ENCODE data around the gene GPR108. TPM values are rescaled to one million over a fixed set of nuclear protein-coding genes. Genes with fewer than 3 reads are reported as not detected.

GPR108 gene
- total and polyA plus RNA-seq, 2 of the 8 experiments (the other 6 are each of a cell fraction or from before 2014, with no cell fraction given): 34.9 to 46.0 TPM

- CTCF ChIA-PET (ENCODE audit: partially characterized antibody): interaction anchor here (0.8 to 2.5 kb wide), 10 partner anchors 10 to 164 kb away, joined by 3 to 14 read pairs (median 3); partner anchors contain the start of genes GPR108 and TRIP10
- H3K14ac ChIP-seq (ENCODE audit: insufficient read length): no peak within 1 kb of the TSS
- peaks cover 12% of the 10 kb centered on the region; the same call in 1 of the 2 replicates for H3K23me2 ChIP-seq (ENCODE audit: low read depth, low read length)
- peak within 1 kb of the TSS; percentile 32; the same call in 1 of the 2 replicates for H3K18ac ChIP-seq (ENCODE audit: extremely low read depth, low read length)
- H3K9ac ChIP-seq (replicated peaks in 1 of 4; ENCODE audit: extremely low read depth in 1 of 4, low read depth in 3 of 4, low read length in 3 of 4): no peak within 1 kb of the TSS
- H3K9me3 ChIP-seq (ENCODE audit: insufficient read depth in 2 of 2, low read depth in 1 of 2, low read length in 1 of 2): peaks cover 0 to 6% of the 10 kb centered on the region in 2 experiments; a peak in 2 of 4 replicates
- no peaks in the 10 kb centered on the region for H3K79me1 ChIP-seq (ENCODE audit: low read depth, low read length)
- no peak within 1 kb of the TSS for H2BK20ac ChIP-seq (ENCODE audit: low read length)
- peak within 1 kb of the TSS; percentile 69 for H3K4ac ChIP-seq (replicated peaks; ENCODE audit: insufficient read length, low read depth, low read length)
- peak within 1 kb of the TSS; percentile 45; the same call in 1 of the 2 replicates for H4K8ac ChIP-seq (ENCODE audit: extremely low read depth, insufficient read depth, low read length)
- no peak within 1 kb of the TSS for H3K27ac ChIP-seq (ENCODE audit: low read depth, low read length)
- no peaks in the 10 kb centered on the region for H3K79me2 ChIP-seq (ENCODE audit: control insufficient read depth in 1 of 2, insufficient read depth in 2 of 2, low read length in 2 of 2)
- no peak within 1 kb of the TSS for H3K23ac ChIP-seq (ENCODE audit: insufficient read length)
- H4K91ac ChIP-seq (replicated peaks; ENCODE audit: insufficient read length, low read length): peak within 1 kb of the TSS; percentile 74
- peak within 1 kb of the TSS; percentile 56; the same call in 1 of the 2 replicates for H2BK5ac ChIP-seq (ENCODE audit: low read depth, low read length)
- 0 out of 2 replicates have a peak within 1 kb of the TSS, but pooled peaks have one; percentile 46 for H2BK15ac ChIP-seq (ENCODE audit: low read length)
- H3K4me2 ChIP-seq (ENCODE audit: insufficient read depth in 1 of 2, low read depth in 2 of 2, low read length in 2 of 2): no peak within 1 kb of the TSS
- H2BK12ac ChIP-seq (ENCODE audit: low read depth, low read length): peak within 1 kb of the TSS; percentile 27; the same call in 1 of the 2 replicates
- no peak within 1 kb of the TSS for H4K5ac ChIP-seq (ENCODE audit: insufficient read length, low read depth, low read length)
- no peak within 1 kb of the TSS for H2BK120ac ChIP-seq (replicated peaks; ENCODE audit: low read depth, low read length)
- H2AFZ ChIP-seq (ENCODE audit: low read length): peak within 1 kb of the TSS; percentile 13; the same call in 1 of the 2 replicates
- H3K56ac ChIP-seq (replicated peaks; ENCODE audit: insufficient read length, low read depth, low read length): no peak within 1 kb of the TSS
- FAIRE-seq: no peak
- 85% methylated on average over 18 of the region's 25 CpGs; no CpG with 5 or more reads in 1 of the 2 experiments for WGBS, 2 experiments (ENCODE audit: extremely low coverage in 1 of 2, insufficient coverage in 1 of 2, insufficient read length in 1 of 2, insufficient replicate concordance in 2 of 2, low coverage in 1 of 2, low lambda C conversion rate in 2 of 2, missing lambda C conversion rate in 1 of 2)
- H2AK5ac ChIP-seq (ENCODE audit: low read depth, low read length): no peak within 1 kb of the TSS
- H3K27me3 ChIP-seq (replicated peaks in 1 of 4; ENCODE audit: control insufficient read depth in 3 of 4, extremely low read depth in 1 of 4, insufficient read depth in 3 of 4, low read length in 3 of 4): no peaks in the 10 kb centered on the region
- no peak within 1 kb of the TSS for H3K4me3 ChIP-seq (ENCODE audit: extremely low read depth in 1 of 4, insufficient read depth in 2 of 4, low read depth in 3 of 4, low read length in 4 of 4)
- POLR2A ChIA-PET (ENCODE audit: partially characterized antibody): interaction anchor here (0.6 to 1.1 kb wide), 5 partner anchors 8 to 415 kb away, joined by 3 to 4 read pairs (median 3); partner anchors contain the start of gene GPR108
- H4K20me1 ChIP-seq (replicated peaks in 1 of 2; ENCODE audit: control insufficient read depth in 1 of 2, insufficient read depth in 2 of 2, low read length in 2 of 2): no peaks in the 10 kb centered on the region
- no peak for DNase-seq (ENCODE audit: low read depth in 1 of 2, low spot score in 2 of 2)
- peaks cover 0 to 13% (median 2%) of the 10 kb centered on the region in 4 experiments; a peak in 3 of 7 replicates for H3K4me1 ChIP-seq (replicated peaks in 1 of 4; ENCODE audit: control insufficient read depth in 3 of 4, insufficient read depth in 4 of 4, low read length in 3 of 4)
- no peaks in the 10 kb centered on the region for H3K36me3 ChIP-seq (ENCODE audit: control insufficient read depth in 2 of 4, insufficient read depth in 4 of 4, low read length in 3 of 4)
- TF ChIP-seq MAFK (IDR thresholded peaks at IDR 0.05; ENCODE audit: low read depth, low read length): no peak
- no peak for TF ChIP-seq E2F6 (IDR thresholded peaks at IDR 0.05)
- peak; percentile 24 to 62 (median 59) for TF ChIP-seq CTCF (IDR thresholded peaks at IDR 0.05; ENCODE audit: control extremely low read depth in 1 of 3, insufficient read depth in 1 of 3, low read depth in 1 of 3, low read length in 3 of 3)
Measured at GRCh38 chr19:6772028-6772865, 34.9 kb upstream of the GPR108 start, which contains the start of gene VAV1. VAV1 (plus strand) TSS chr19:6772708; CDS start chr19:6772808, 100 bp downstream.
